GM18508 (cell line): ENCODE measurements around the gene TCTN3.
A peak's percentile ranks its signal among the peaks of the same experiment; 100 is the strongest.
"Not testable (repeated sequence)": the region's sequence is repeated elsewhere in the genome, so short reads cannot be mapped to it uniquely, and the experiment has no call there.

Experiments used
- ATAC-seq: cut with Tn5 transposase; IDR thresholded peaks from one replicate; pipeline ENCODE4 v1.9.1; 2021; ENCODE audit warnings: moderate number of reproducible peaks; ENCODE audit not compliant: insufficient read depth, unreplicated experiment

Gene TCTN3

GRCh38 chr10:95691281-95691680 is 2.4 kb downstream of the TCTN3 start:
- ATAC-seq, result no peak

GRCh38 chr10:95688648-95689047 is 5.1 kb downstream of the TCTN3 start:
- no peak for ATAC-seq

GRCh38 chr10:95683966-95684365 is 9.8 kb downstream of the TCTN3 start:
- no peak for ATAC-seq

- no peak for ATAC-seq
Observed at GRCh38 chr10:95675403-95676116, 18.2 kb downstream of the TCTN3 start.

GRCh38 chr10:95674643-95675042 is 19.1 kb downstream of the TCTN3 start:
- no peak for ATAC-seq

GRCh38 chr10:95672641-95673040 is 21.1 kb downstream of the TCTN3 start:
- not testable (repeated sequence) for ATAC-seq

- no peak for ATAC-seq
Observed at GRCh38 chr10:95664543-95664942, 29.2 kb downstream of the TCTN3 start.

GRCh38 chr10:95663496-95663895 is 30.2 kb downstream of the TCTN3 start:
- ATAC-seq, result no peak

GRCh38 chr10:95661818-95662217 is 31.9 kb downstream of the TCTN3 start:
- ATAC-seq, result no peak

GRCh38 chr10:95660283-95660682 is 33.4 kb downstream of the TCTN3 start:
- ATAC-seq, result no peak

- ATAC-seq, result no peak
Observed at GRCh38 chr10:95657250-95657649, 36.5 kb downstream of the TCTN3 start.

GRCh38 chr10:95656291-95657164 is 37.2 kb downstream of the TCTN3 start, which contains the start of gene ALDH18A1:
Gene ALDH18A1 (minus strand): TSS chr10:95656711. CDS start chr10:95653377, 3,334 bp downstream.
- ATAC-seq, result peak; percentile 73

GRCh38 chr10:95655571-95656290 is 38.0 kb downstream of the TCTN3 start:
- peak; percentile 2 for ATAC-seq

- ATAC-seq, result no peak
Observed at GRCh38 chr10:95653895-95654294, 39.8 kb downstream of the TCTN3 start.

GRCh38 chr10:95651346-95652060 is 42.2 kb downstream of the TCTN3 start:
- no peak for ATAC-seq

- ATAC-seq, result no peak
Observed at GRCh38 chr10:95650232-95650631, 43.5 kb downstream of the TCTN3 start.

- ATAC-seq, result no peak
Observed at GRCh38 chr10:95648138-95648537, 45.6 kb downstream of the TCTN3 start.

GRCh38 chr10:95646160-95646559 is 47.6 kb downstream of the TCTN3 start:
- no peak for ATAC-seq

GRCh38 chr10:95644901-95645300 is 48.8 kb downstream of the TCTN3 start:
- ATAC-seq, result no peak

- ATAC-seq, result no peak
Observed at GRCh38 chr10:95640891-95641315, 52.8 kb downstream of the TCTN3 start.
